ENCODE measurements around the gene PARP1. TPM values are rescaled to one million over a fixed set of nuclear protein-coding genes. Genes with fewer than 3 reads are reported as not detected.

Gene PARP1
- polyA plus RNA-seq, 1 donor = 133 TPM

DNA sequence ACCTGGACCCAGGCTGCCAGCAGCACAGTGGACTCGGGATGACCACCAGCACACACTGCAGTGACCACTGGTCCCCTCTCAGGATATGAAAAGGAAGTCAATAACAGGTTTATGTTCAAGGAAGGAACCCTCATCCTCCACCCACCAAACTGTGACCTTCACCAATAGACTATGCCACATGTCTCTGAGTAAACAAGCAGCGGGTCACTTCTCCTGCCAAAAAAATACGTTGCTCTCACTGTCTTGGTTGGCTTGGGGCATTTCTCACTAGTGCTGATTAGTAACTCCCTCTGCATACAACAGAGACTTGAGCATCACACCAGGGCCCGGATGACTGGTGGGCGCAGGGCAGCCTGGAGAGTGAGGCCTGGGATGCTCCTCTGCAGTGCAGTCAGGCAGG, 25.9 kb downstream of the PARP1 start:
- DNase-seq = no peak

DNA sequence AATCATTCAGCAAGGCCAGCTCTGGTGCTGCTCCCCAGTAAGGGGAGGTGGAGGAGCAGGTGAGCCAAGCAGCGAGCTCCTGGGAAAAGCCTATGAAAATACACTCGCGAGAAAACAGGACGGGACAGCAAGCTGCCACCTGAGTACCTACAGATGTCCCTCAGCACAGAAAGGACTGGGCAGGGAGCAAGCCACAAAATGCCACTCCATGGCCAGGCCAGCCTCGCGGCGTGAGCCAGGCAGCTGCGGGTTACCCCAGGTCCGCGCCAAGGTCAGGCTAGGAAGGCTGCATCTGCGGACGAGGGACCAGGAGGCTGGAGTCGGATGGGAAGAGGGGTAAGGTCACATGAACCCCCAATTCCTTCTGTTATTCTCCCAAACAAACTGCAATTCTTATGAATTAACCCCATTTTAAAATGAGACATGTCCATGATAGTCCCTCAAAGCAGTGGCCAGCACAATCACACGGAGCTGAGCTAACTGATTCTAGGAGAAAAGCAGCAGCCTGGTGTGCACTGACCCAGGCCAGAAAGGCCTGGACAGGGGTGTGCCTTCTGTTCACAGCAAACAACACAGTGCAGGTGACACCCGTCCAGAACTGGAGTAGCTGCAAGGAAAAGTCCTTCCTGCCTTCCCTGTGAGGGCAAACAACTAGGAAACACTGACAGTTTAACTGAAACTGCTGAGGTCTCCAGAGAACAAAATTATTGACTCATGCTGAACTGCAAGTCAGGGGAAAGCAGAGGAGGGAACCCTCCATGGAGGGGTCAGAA, 26.5 kb downstream of the PARP1 start:
- no peak for DNase-seq

DNA sequence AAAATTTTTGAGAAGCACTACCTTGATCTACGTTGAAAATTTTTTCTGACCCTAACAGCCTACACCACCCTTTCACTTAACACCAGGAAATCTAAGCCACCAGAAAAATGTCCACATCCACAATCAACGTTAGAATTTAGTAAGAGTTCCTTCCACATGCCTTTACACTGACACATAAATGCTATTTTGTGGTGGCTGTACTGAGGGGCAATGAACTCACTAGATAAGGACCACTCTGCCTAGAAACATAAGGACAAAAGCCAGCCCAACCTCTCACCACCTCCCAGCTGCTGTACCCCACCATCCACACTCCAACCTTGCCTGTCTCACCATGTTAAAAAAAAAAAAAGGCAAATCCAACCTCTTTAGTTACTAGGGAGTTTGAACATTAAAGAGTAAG, 29.8 kb downstream of the PARP1 start:
- no peak for DNase-seq

DNA sequence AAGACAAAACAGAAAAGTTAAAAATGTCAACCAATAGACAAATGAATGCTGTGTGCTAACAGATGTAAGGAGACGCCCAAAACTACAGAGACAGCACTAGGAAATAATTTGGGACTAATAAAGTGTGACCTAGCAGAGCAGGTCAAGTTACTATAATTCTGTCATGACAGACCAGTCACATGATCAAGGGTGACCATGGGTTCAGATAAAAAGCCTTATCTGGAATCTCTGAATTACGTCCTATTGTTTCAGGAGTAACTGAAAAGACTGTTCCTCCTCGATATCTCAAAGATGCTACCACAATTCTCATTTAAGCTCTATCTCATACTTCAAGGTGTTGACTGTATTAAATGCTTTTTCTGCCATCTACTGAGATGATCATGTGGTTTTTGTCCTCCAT, 31.6 kb downstream of the PARP1 start:
- DNase-seq = no peak

DNA sequence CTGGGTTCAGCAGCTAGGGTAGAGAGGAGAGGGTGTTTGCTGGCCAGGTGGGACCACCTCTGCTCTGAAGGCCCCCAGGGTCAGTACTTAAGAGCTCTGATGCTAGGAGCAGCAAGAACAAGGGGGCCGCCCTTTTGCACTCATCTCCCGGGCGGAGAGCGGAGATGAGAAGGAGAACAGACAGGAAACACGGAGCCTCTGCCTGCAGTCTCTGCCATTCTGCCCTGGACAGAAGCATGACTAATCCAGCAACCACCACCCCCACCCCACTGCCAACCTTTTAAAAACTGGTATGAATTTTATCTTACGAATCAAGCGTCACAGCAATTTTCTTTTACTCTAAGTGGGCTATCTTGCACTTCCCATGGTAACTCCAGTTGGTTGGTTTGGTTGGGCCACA, 34.5 kb downstream of the PARP1 start:
- no peak for DNase-seq

DNA sequence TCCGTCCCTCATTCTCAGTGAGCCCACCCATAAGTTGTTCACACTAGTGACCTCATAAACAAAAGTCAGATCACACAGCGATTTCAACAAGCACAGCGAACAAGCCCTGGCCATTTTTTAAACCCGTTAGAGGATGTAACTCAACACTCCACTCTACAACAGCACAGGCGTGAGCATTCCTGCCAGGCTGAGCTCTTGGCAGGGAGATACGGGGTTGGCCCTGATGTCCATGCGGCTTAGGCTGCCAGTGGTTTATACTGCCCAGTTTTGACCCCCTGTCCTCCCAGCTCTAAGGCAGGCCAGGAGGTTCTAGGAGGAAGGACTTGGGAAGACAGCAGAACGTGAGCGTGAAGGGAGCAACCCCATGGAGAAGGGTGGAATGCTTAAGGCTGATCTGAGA, 35.0 kb downstream of the PARP1 start:
- DNase-seq = no peak

DNA sequence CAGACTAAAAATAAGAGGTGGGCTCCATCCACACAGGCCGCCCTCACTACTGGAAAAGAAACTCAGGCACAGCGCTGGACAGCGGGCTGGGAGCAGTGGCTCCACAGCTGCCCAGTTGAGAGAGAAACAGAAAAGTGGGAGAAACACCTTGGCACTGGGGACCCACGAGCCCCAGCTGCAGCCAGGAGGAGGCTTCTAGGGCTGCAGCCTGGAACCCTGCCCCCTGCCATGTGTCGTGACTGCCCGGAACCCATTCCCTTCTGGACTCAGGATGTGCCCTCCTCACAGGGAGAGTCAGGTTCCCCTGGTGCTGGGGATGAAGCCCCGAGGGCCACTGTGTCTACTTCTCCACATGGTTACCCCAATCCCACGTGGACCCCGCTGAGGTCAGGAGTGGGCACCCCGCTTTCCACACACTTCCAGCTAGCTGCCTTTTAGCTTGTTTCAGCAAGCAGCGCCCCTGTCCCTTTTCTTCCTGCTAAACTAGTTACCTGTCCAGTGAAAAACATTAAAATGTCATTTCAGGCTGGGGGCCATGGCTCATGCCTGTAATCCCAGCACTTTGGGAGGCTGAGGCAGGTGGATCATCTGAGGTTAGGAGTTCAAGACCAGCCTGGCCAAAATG, 35.9 kb downstream of the PARP1 start:
- DNase-seq = no peak

DNA sequence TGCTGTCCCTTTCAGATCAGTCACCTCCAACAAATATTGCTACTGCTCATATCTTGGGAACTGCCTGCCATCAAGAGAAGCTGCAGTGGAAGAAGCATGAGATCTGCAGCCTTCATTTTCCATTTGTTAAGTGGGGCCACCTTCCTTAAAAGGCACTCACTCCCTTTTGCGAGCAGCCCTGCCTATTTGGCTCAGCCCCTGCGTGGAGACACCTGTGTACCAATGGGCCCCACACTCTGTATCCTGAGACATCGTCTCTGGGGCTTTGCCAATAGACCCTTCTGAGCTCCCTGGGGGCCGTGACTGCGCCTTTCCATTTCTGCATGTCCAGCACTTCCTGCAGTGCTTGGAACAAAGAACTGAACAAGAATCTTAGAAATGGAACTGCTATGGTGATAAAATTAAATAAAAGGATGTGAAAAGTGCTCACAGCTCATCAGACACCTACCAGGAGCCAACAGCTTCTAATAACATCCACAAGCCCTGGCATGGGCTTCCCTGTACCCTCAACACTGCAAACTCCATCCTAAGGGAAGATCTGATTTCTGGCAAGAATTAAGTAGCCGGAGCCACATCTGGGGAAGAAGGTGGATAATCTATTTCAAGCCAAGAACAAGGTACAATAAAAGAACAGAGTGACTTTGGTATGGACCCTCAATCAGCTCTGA, 36.7 kb downstream of the PARP1 start:
- DNase-seq = no peak

DNA sequence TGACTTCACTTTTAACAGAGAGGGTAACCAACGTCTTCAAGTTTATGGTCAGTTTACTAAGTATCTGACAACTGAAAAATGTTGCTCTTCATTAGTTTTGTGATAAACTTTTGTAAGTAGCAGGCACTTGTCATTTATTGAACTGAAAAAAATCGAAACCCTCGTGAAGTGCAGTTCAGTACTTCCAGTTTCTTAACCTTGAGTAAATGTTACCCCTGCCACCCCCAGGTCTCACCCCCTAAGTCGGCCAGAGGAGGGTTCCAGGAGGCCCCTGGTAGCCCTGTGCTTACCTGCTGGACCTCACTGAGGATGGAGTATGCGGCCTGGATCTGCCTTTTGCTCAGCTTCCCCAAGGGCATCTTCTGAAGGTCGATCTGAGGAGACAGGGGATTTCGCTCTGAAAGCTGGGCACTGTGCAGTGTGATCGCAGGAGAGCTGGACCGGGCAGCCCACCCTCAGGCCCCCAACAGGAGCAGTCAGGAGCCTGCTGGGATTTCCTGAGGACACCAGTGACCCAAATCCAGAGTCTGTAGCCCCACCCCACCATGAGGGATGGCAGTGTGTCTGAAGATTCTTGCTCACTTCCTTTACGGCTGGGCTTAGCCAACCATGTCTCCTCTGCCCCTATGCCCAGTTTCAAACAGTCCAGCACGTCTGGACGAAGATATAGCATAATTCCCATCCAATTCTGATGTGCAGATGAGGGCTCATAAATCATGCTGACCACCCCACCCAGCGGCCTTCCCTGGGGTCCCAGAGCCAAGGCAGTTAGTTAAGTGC, 37.6 kb downstream of the PARP1 start:
- DNase-seq = no peak

DNA sequence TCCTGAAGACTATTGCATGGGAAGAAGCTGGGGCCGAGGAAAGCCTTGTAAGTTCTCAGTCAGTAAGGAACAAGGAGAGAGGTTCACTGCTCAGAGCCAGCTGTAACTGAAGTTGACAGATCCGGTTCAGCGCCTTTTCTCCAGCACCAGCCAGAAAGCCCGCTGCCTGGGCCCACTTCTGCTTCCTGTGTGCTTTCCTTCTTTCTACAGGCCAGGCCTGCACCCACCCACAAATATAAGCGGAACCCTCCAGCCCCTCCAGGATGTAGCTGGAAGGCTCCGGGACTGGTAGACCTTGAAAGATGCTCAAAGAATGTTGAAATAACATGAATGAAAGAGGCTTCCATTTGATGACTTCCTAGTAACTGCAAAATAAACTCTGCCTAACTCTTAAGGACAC, 38.8 kb downstream of the PARP1 start:
- no peak for DNase-seq

DNA sequence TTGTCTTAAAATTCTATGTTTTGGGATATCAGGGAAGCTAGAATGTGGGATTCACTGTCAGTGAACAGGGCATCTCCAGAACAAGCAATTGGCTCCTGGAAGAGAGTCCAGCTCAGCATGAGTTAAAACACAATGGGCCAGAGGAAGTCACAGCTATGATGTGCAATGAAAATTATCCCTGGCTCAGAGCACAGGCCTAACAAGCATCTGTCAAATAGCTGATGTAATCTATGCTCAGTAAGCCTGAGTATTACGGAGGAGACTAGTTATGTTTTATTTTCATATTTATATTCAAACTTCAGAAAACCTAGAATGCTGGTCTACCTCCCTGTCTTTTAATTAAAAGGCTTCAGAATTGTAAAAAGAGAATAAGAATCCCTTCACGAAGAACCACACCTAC, 41.6 kb downstream of the PARP1 start:
- no peak for DNase-seq

DNA sequence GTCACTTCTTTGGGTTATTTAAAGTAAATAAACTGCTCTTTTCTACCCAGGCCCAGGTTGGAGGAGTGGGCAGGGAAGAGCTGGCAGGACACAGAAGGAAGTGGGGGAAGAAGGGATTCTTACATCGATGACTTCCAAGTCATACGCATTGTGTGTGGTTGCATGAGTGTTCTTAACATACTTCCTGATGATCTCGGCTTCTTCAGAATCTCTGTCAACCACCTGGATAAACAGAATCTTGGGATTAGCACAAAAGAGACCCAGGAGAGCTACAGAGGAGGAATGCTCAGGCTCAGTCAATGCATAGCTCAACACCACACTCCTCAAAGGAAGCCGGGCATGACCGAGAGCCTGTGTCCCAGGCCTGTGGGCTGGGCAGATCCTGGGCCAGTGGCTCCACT, 42.1 kb downstream of the PARP1 start:
- no peak for DNase-seq

DNA sequence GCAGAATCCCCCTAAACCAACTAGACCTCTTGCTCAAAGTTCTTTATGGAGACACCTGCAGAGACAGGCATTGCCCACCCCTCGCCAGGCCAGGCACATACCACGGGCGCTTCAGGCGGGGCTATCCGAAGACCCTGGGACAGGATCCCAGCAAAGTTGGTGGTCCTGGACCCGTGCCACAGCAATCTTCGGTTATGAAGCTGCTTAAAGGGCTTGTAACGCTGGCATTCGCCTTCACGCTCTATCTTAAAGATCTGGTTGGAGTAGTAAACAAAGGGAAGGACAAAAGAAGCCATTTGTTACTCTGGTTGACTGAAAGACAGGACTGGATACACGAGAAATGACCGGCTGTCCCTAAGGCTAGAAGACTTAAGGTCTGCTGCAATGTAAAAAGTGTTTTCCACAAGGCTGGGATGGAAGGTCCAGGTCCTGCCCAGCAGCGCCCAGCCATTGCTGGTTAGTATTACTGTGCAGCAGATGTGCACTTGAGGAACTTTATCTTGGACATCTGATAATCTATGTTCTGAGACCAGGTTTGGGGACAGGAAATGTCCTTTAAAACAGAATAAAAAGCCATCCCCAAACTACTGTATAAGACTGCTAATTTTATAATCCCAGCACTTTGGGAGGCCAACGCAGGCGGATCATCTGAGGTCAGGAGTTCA, 42.9 kb downstream of the PARP1 start:
- DNase-seq = no peak

DNA sequence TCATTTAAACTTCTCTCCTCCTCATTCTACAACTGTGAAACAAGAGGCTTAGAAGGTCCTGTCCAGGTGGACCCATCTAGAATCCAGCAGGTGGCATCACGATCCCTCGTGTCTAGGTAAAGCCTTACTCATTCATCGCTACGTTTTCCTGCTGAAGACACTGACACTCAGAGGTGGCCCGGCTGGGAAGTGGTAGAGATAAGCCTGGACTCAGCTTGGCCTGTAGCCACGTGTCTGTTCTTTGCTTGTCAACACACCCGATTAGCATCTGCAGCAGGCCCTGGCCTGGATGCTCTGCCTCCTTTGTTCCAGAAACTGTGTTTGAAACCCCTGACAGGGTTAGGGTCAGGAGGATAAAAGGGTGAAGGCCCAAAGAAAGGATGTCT, 43.4 kb downstream of the PARP1 start:
- DNase-seq = no peak

DNA sequence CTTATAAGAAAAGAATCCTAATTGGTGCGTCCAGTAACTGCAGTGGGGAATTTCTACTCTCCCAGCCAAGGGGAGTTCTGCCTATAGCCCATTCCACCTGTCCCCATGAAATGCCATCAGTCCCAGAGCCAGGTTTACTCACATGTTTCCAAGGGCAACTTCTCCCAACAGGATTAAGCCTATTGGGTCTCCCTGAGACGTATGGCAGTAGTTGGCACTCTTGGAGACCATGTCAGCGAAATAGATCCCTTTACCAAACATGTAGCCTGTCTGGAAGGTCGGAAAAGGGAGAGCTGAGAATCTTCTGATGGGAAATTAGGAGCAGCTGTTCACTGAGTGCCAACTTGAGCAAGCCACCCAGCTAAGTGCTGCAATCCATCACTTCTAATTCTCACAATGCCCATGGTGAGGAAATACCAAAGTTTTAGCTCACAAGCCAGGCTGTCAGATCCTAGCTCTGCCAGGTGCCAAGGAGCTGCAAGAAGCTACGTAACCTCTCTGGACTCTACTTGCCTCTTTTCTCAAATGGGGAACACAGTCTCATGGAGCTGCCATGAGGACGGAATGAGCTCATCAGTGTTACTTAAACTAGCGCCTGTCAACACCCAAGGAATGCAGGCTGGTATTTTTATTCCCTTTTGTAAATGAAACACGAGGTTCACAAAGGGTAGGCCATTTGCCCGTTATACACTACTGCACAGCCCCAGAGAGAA, 43.9 kb downstream of the PARP1 start:
- DNase-seq = no peak

DNA sequence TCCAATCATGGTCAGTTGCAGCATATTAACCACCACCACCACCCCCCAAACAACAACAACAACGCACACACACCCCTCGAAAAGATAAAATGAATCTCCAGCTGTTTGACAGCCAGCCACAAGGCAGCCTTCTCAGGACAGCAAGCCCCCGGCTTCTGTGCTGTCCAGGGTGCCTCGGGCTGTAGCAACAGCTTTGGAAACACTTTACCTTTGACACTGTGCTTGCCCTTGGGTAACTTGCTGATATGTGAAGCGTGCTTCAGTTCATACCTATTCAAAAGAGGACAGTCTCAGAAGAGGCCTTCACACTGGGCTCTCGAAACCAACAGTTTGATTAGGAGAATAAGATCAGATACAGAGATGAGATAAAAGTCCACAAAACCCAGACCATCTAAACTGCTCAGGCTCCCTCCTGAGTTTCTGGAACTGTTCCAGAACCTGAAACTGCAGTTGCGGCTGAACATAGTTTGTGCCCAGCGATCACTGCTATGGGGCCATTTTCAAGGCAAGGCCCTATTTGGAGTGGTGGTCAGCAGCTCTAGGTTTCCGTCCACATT, 44.9 kb downstream of the PARP1 start:
- DNase-seq = no peak

DNA sequence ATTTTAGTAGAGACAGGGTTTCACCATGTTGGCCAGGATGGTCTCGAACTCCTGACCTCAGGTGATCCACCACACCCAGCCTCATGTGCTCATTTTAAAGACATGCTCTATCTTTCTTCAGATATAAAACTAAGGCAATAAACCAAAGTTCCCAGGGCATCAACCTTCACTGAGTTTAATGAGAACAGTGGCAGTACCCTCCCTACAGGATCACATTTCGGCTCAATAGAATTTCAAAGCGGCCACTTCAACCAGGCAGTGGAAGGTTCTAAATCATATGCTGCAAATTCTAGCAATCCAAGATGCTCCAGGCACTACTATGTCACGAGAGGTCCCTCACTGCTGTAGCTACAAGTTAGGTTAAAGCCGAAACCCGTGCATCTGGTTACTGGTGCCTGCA, 45.5 kb downstream of the PARP1 start:
- DNase-seq = peak; percentile 51

DNA sequence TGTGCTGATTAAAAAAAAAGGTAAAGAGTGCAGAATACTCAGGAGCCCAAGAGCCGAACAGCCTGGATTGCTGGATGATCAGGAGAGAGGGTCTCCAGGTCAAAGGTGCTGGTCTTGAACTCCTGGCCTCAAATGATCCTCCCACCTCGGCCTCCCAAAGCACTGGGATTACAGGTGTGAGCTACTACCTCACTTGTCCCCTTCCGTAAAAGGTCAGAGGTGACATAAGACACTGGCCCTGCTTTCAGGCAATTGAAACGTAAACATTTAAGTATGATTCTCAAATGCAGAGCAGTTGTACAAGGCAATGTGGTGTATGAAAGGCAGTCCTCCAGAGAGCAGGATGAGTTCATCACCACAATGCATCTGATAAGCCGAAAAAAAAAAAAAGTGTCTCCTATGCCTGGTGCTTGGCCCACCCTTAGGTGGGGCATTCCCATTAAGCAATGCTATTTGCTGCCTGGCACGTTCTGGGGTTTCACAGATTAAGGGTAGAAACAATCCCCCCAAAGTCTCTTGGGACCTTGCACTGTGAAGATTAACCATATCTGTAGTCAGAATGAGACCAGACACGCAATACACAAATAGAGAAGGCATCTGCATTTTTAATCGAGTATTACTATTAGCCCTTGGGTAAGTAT, 47.7 kb downstream of the PARP1 start:
- DNase-seq = no peak

DNA sequence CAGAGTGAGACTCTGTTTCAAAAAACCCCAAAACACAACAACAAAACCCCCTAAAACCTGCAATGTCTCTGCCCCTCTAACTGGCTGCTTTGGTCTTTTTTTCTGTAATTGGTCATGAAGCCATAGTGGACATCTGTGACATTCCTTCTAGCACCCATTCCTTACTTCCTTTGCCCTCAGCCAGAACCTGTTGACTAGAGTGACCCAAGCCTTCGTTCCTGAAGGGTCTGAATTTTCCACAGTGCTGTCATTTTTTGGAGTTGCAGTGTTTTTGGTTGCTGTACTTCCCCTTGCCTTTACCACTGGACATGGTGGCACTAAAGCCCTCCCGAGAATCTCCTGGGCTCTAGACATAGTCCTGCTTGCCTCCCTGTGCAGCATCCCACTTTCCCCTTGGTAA, 50.5 kb downstream of the PARP1 start:
- no peak for DNase-seq

DNA sequence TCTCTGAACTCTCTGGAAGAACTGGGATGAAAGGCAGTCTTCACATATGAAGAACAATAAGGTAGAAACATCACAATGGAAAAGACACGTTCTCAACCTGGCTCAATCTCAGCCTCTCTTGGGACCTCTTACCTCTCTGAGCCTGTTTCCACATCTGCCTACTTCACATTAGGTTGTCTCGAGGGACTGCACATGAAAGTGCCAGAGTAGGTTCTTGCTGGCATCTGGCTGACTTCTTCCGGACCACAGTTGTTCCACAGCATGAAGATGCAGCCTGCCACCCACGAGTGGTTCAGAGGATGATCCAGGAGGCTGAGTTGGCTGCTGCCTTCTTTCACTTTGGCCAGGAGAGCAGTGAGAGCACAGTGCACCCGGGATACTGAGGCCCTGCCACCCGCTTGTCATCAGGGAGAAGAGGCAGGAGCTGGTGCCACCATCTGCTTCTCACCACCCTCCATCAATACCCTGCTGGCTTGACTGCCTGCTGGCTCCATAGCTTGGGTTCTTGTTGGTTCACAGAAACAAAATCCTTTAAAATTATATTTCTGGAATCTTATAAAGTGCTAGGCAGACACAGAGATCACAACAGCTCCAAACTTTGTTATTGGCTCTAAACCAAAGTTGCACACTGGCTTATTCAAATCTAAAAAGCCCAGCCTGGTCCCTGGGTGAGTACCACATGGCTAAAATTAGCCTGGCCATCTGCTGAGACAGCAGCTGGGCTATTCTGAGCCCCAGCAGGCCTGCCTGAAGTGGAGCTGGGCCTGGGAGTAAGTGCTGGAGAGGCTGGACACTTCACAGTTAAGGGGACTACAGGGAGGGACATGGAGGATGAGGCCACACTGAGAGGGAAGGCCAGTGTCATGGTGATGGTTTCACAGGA, 52.0 kb downstream of the PARP1 start:
- no peak for DNase-seq

All from left kidney (tissue), 2 donors.